ENCODE results near the gene POC5. TPM values are rescaled to one million over a fixed set of nuclear protein-coding genes. Genes with fewer than 3 reads are reported as not detected.
"Not testable (repeated sequence)": the region's sequence is repeated elsewhere in the genome, so short reads cannot be mapped to it uniquely, and the experiment has no call there.

The POC5 gene
- total RNA-seq, 1 donor from 2014 or later = 2.3 TPM

GRCh38 chr5:75710637-75711036, 6.6 kb downstream of the POC5 start:
- intact Hi-C loops (cut with DNase I) = no loop called here
- DNase-seq (no peak), ATAC-seq (ENCODE audit: poor library complexity) (peak; percentile 36)

- DNase-seq (no peak), ATAC-seq (ENCODE audit: poor library complexity) (no peak)
- intact Hi-C loops (cut with DNase I) = no loop called here
Measured at GRCh38 chr5:75707911-75708509, 9.2 kb downstream of the POC5 start.

GRCh38 chr5:75706775-75707174, 10.5 kb downstream of the POC5 start:
- intact Hi-C loops (cut with DNase I) = no loop called here
- ATAC-seq (ENCODE audit: poor library complexity) = no peak
- no peak for DNase-seq

- no peak for DNase-seq
- no peak for ATAC-seq (ENCODE audit: poor library complexity)
- intact Hi-C loops (cut with DNase I) = no loop called here
Measured at GRCh38 chr5:75706016-75706415, 11.2 kb downstream of the POC5 start.

GRCh38 chr5:75701856-75702255, 15.4 kb downstream of the POC5 start:
- DNase-seq (no peak), ATAC-seq (ENCODE audit: poor library complexity) (peak; percentile 91)

GRCh38 chr5:75695472-75696351, 21.5 kb downstream of the POC5 start:
- DNase-seq; intact Hi-C loops (cut with DNase I); ATAC-seq (ENCODE audit: poor library complexity): not testable (repeated sequence)

More at GRCh38 chr5:75701856-75702255, 15.4 kb downstream of the POC5 start:
- intact Hi-C loops (cut with DNase I) = no loop called here

- no peak for ATAC-seq (ENCODE audit: poor library complexity)
- intact Hi-C loops (cut with DNase I) = no loop called here
- no peak for DNase-seq
Measured at GRCh38 chr5:75694781-75695180, 22.5 kb downstream of the POC5 start.

GRCh38 chr5:75690669-75691068, 26.6 kb downstream of the POC5 start:
- DNase-seq (no peak), ATAC-seq (ENCODE audit: poor library complexity) (no peak)
- intact Hi-C loops (cut with DNase I) = no loop called here

GRCh38 chr5:75686480-75686879, 30.8 kb downstream of the POC5 start:
- no peak for DNase-seq
- no peak for ATAC-seq (ENCODE audit: poor library complexity)
- intact Hi-C loops (cut with DNase I) = loop anchor here (10.0 kb wide), 1 partner anchor 452 kb away; the partner anchor contains the start of gene ANKRD31

- DNase-seq (no peak), ATAC-seq (ENCODE audit: poor library complexity) (no peak)
- intact Hi-C loops (cut with DNase I) = loop anchor here (10.0 kb wide), 1 partner anchor 450 kb away; the partner anchor contains the start of gene ANKRD31
Measured at GRCh38 chr5:75685141-75685540, 32.1 kb downstream of the POC5 start.

GRCh38 chr5:75681125-75681830, 36.0 kb downstream of the POC5 start:
- intact Hi-C loops (cut with DNase I) = loop anchor here (10.0 kb wide), 1 partner anchor 446 kb away; the partner anchor contains the start of gene ANKRD31
- ATAC-seq (ENCODE audit: poor library complexity) (no peak), DNase-seq (no peak)

GRCh38 chr5:75678155-75678554, 39.1 kb downstream of the POC5 start:
- intact Hi-C loops (cut with DNase I) = no loop called here
- no peak for ATAC-seq (ENCODE audit: poor library complexity)
- no peak for DNase-seq

- ATAC-seq (ENCODE audit: poor library complexity) (no peak), DNase-seq (no peak)
- intact Hi-C loops (cut with DNase I) = no loop called here
Measured at GRCh38 chr5:75677607-75678006, 39.6 kb downstream of the POC5 start.

- ATAC-seq (ENCODE audit: poor library complexity) (no peak), DNase-seq (no peak)
Measured at GRCh38 chr5:75675783-75676182, 41.5 kb downstream of the POC5 start.

GRCh38 chr5:75672616-75673015, 44.6 kb downstream of the POC5 start:
- intact Hi-C loops (cut with DNase I) = no loop called here
- ATAC-seq (ENCODE audit: poor library complexity) = no peak
- no peak for DNase-seq

More at GRCh38 chr5:75675783-75676182, 41.5 kb downstream of the POC5 start:
- intact Hi-C loops (cut with DNase I) = no loop called here

- ATAC-seq (ENCODE audit: poor library complexity) = no peak
- intact Hi-C loops (cut with DNase I) = no loop called here
- DNase-seq = no peak
Measured at GRCh38 chr5:75671506-75671905, 45.7 kb downstream of the POC5 start.

- ATAC-seq (ENCODE audit: poor library complexity) (no peak), DNase-seq (no peak)
- intact Hi-C loops (cut with DNase I) = no loop called here
Measured at GRCh38 chr5:75670577-75670976, 46.7 kb downstream of the POC5 start.

- peak; percentile 77 for ATAC-seq (ENCODE audit: poor library complexity)
- intact Hi-C loops (cut with DNase I) = loop anchor here (10.0 kb wide), 1 partner anchor 334 kb away; the partner anchor contains the start of gene HMGCR
- DNase-seq = no peak
Measured at GRCh38 chr5:75668977-75669689, 48.1 kb downstream of the POC5 start.
